Keratinocyte (primary cell): ENCODE measurements around the gene OR5AR1. TPM values are rescaled to one million over a fixed set of nuclear protein-coding genes. Genes with fewer than 3 reads are reported as not detected.
"Not testable (repeated sequence)": the region's sequence is repeated elsewhere in the genome, so short reads cannot be mapped to it uniquely, and the experiment has no call there.

Source experiments
- DNase-seq: peaks from one replicate; pipeline ENCODE4 v3.0.0-alpha.2; 2011; ENCODE audit warnings: low read depth, missing footprints, low spot score
- FAIRE-seq: peaks from 2 replicates; lab custom pipeline; 2011; peaks lifted over from hg19 to GRCh38; lab: Jason Lieb, UNC
- H2AFZ ChIP-seq: 2 replicates; pipeline ENCODE4 v1.6.0; 2012; ENCODE audit warnings: low read length, control low read depth, inconsistent platforms; ENCODE audit not compliant: control insufficient read depth
- H3K27ac ChIP-seq: 2 replicates; pipeline ENCODE4 v1.5.1; 2011; ENCODE audit warnings: low read length; ENCODE audit not compliant: control insufficient read depth, insufficient read depth
- H3K27me3 ChIP-seq: 3 replicates; pipeline ENCODE4 v1.6.0; 2011; ENCODE audit warnings: low read length; ENCODE audit not compliant: control insufficient read depth, insufficient read depth; ENCODE audit errors: extremely low read depth
- H3K36me3 ChIP-seq, 2 experiments: 2 replicates in 1 of 2; 3 replicates in 1 of 2; pipeline ENCODE4 v1.5.1; 2011; ENCODE audit warnings: low read length in 2 of 2, mild to moderate bottlenecking in 1 of 2; ENCODE audit not compliant: control insufficient read depth in 2 of 2, insufficient read depth in 2 of 2; ENCODE audit errors: extremely low read depth in 1 of 2
- H3K4me1 ChIP-seq: 3 replicates; pipeline ENCODE4 v1.5.1; 2011; ENCODE audit warnings: low read length; ENCODE audit not compliant: control insufficient read depth, insufficient read depth; ENCODE audit errors: extremely low read depth
- H3K4me2 ChIP-seq: 3 replicates; pipeline ENCODE4 v1.6.0; 2011; ENCODE audit warnings: low read depth, low read length; ENCODE audit not compliant: control insufficient read depth, insufficient read depth; ENCODE audit errors: extremely low read depth
- H3K4me3 ChIP-seq, 3 experiments: fragments of 200-600 bp in 1 of 3; sonication (generic) in 1 of 3; 2 replicates in 2 of 3; 3 replicates in 1 of 3; pipeline ENCODE4 v1.5.1; 2011 to 2016; ENCODE audit warnings: low read length in 3 of 3, mild to moderate bottlenecking in 3 of 3, control low read depth in 2 of 3, inconsistent platforms in 1 of 3, low read depth in 1 of 3, mixed read lengths in 1 of 3, mixed run types in 1 of 3, moderate library complexity in 1 of 3; ENCODE audit not compliant: control insufficient read depth in 2 of 3, insufficient read depth in 2 of 3; ENCODE audit errors: extremely low read depth in 1 of 3
- H3K79me2 ChIP-seq: 2 replicates; pipeline ENCODE4 v1.6.0; 2012; ENCODE audit warnings: low read length; ENCODE audit not compliant: control insufficient read depth, insufficient read depth
- H3K9ac ChIP-seq: 3 replicates; pipeline ENCODE4 v1.6.0; 2011; ENCODE audit warnings: low read length; ENCODE audit not compliant: control insufficient read depth, insufficient read depth; ENCODE audit errors: extremely low read depth
- H3K9me1 ChIP-seq: 3 replicates; pipeline ENCODE4 v1.6.0; 2011; ENCODE audit warnings: low read length; ENCODE audit not compliant: control insufficient read depth, insufficient read depth; ENCODE audit errors: extremely low read depth
- H3K9me3 ChIP-seq: 2 replicates; pipeline ENCODE4 v1.5.1; 2012; ENCODE audit warnings: low read depth, low read length; ENCODE audit not compliant: control insufficient read depth
- H4K20me1 ChIP-seq: 3 replicates; pipeline ENCODE4 v1.6.0; 2011; ENCODE audit warnings: low read length; ENCODE audit not compliant: control insufficient read depth, insufficient read depth; ENCODE audit errors: extremely low read depth
- CTCF ChIP-seq, 3 experiments: IDR thresholded peaks in 1 of 3; conservative IDR thresholded peaks in 1 of 3; optimal IDR thresholded peaks in 1 of 3; 2 replicates in 2 of 3; 3 replicates in 1 of 3; pipeline versions ENCODE3 to v1.5.1; 2011; ENCODE audit warnings: low read length in 3 of 3, mild to moderate bottlenecking in 3 of 3, moderate library complexity in 2 of 3, control low read depth in 1 of 3, inconsistent platforms in 1 of 3; ENCODE audit not compliant: insufficient read depth in 2 of 3; ENCODE audit errors: extremely low read depth in 1 of 3
- EZH2 ChIP-seq: IDR thresholded peaks from one replicate; pipeline ENCODE4 v1.6.1; 2012; ENCODE audit warnings: inconsistent platforms, mild to moderate bottlenecking, low read length, moderate library complexity
- dilution Hi-C: fragments of 300-500 bp; cut with MboI; formaldehyde crosslinking; loops from one replicate; pipeline ENCODE4 v1.7.0; 2020; ENCODE audit warnings: low sequenced_read_pairs; ENCODE audit not compliant: extremely low pct_ligation_motif_present
- polyA plus RNA-seq, 5 experiments: library from polyadenylated mRNA; depleted of rRNA in 3 of 5; stranded (reverse) in 3 of 5; stranded (forward) in 1 of 5; unstranded in 1 of 5; fragments of >200 nt; gene quantifications; 1 replicate in 1 of 5; 2 replicates in 3 of 5; 3 replicates in 1 of 5; pipeline versions ENCODE4 v1.2.1 to v1.2.3, GENCODE V29; 2011 to 2012; ENCODE audit warnings: missing spikeins in 2 of 5, low read depth in 1 of 5, low replicate concordance in 1 of 5

OR5AR1 gene
- polyA plus RNA-seq, 1 donor (not counting 4 experiments of a cell fraction or from before 2014, with no cell fraction given), result not detected

- H3K27ac ChIP-seq, result no peak overlapping the region
- no peak overlapping the region for H2AFZ ChIP-seq
- no peaks in the 10 kb centered on the region for H3K36me3 ChIP-seq
- TF ChIP-seq CTCF (optimal IDR thresholded peaks at IDR 0.05 in 1 of 3, IDR thresholded peaks at IDR 0.05 in 1 of 3, conservative IDR thresholded peaks at IDR 0.05 in 1 of 3; ENCODE audit: extremely low read depth in 1 of 3, insufficient read depth in 2 of 3, low read length in 3 of 3) (no peak), EZH2 (no peak)
- no peaks in the 10 kb centered on the region for H3K9me3 ChIP-seq
- dilution Hi-C loops, result no loop called here
- no peaks in the 10 kb centered on the region for H3K4me1 ChIP-seq
- H3K9ac ChIP-seq, result no peak overlapping the region
- H3K9me1 ChIP-seq, result no peaks in the 10 kb centered on the region
- FAIRE-seq, result no peak
- H3K27me3 ChIP-seq, result no peaks in the 10 kb centered on the region
- H3K79me2 ChIP-seq, result no peaks in the 10 kb centered on the region
- no peak for DNase-seq
- H4K20me1 ChIP-seq, result no peaks in the 10 kb centered on the region
- H3K4me3 ChIP-seq, result no peak overlapping the region
- no peak overlapping the region for H3K4me2 ChIP-seq
These were observed 7.5 kb downstream of the OR5AR1 start for GRCh38 chr11:56670984-56671383.

- dilution Hi-C loops, result no loop called here
- H2AFZ ChIP-seq, result no peak overlapping the region
- H3K9me1 ChIP-seq, result no peaks in the 10 kb centered on the region
- FAIRE-seq, result no peak
- H3K27ac ChIP-seq, result no peak overlapping the region
- TF ChIP-seq CTCF (optimal IDR thresholded peaks at IDR 0.05 in 1 of 3, IDR thresholded peaks at IDR 0.05 in 1 of 3, conservative IDR thresholded peaks at IDR 0.05 in 1 of 3; ENCODE audit: extremely low read depth in 1 of 3, insufficient read depth in 2 of 3, low read length in 3 of 3), result no peak
- TF ChIP-seq EZH2, result no peak
- H3K27me3 ChIP-seq, result no peaks in the 10 kb centered on the region
- H3K9me3 ChIP-seq, result no peaks in the 10 kb centered on the region
- no peaks in the 10 kb centered on the region for H4K20me1 ChIP-seq
- H3K4me1 ChIP-seq, result no peaks in the 10 kb centered on the region
- no peaks in the 10 kb centered on the region for H3K36me3 ChIP-seq
- no peak for DNase-seq
- no peak overlapping the region for H3K9ac ChIP-seq
- no peaks in the 10 kb centered on the region for H3K79me2 ChIP-seq
- H3K4me3 ChIP-seq, result no peak overlapping the region
- H3K4me2 ChIP-seq, result no peak overlapping the region
These were observed 25.1 kb downstream of the OR5AR1 start for GRCh38 chr11:56688554-56689100.

GRCh38 chr11:56691179-56691578 is 27.7 kb downstream of the OR5AR1 start:
- not testable (repeated sequence) for H3K9me1 ChIP-seq

More at GRCh38 chr11:56691179-56691578, 27.7 kb downstream of the OR5AR1 start:
- H3K4me1 ChIP-seq, H3K79me2 ChIP-seq, dilution Hi-C loops, H4K20me1 ChIP-seq, H3K27ac ChIP-seq, FAIRE-seq, H2AFZ ChIP-seq, DNase-seq, H3K4me3 ChIP-seq, H3K9ac ChIP-seq, H3K36me3 ChIP-seq, H3K27me3 ChIP-seq, H3K9me3 ChIP-seq, H3K4me2 ChIP-seq: not testable (repeated sequence)
